Hypothalamus (tissue), 51 donors: ENCODE results near the gene TRIM58.

ENCODE experiments used
- DNase-seq, 51 donors: peaks; one replicate each; lab custom pipeline; 2025; lab: John Stamatoyannopoulos, UW

The TRIM58 gene

GRCh38 chr1:247857069-247857984 is at the start of gene TRIM58:
TSS of gene TRIM58 (plus strand) at chr1:247857187. CDS start at chr1:247857247, 60 bp downstream.
- DNase-seq, result peak in 7 of 51 donors; percentile 10 to 29 (median 20)

- no peak for DNase-seq
Observed at GRCh38 chr1:247812637-247813036, 44.4 kb upstream of the TRIM58 start.

- no peak for DNase-seq
Observed at GRCh38 chr1:247822060-247822459, 34.9 kb upstream of the TRIM58 start.

GRCh38 chr1:247824023-247824422 is 33.0 kb upstream of the TRIM58 start, which contains the start of gene OR14A16:
TSS of gene OR14A16 (minus strand) at chr1:247824119. CDS start at chr1:247815729, 8,390 bp downstream.
- no peak for DNase-seq

- DNase-seq, result no peak
Observed at GRCh38 chr1:247825362-247825761, 31.6 kb upstream of the TRIM58 start.

GRCh38 chr1:247829656-247830055 is 27.3 kb upstream of the TRIM58 start:
- DNase-seq, result no peak

GRCh38 chr1:247833601-247834000 is 23.4 kb upstream of the TRIM58 start:
- no peak for DNase-seq

GRCh38 chr1:247840818-247841217 is 16.2 kb upstream of the TRIM58 start:
- no peak for DNase-seq

- DNase-seq, result no peak
Observed at GRCh38 chr1:247841796-247842195, 15.2 kb upstream of the TRIM58 start, which contains the start of gene OR11L1. TSS of gene OR11L1 (minus strand) at chr1:247841896. CDS start at chr1:247841896, 0 bp downstream.

GRCh38 chr1:247843411-247843810 is 13.6 kb upstream of the TRIM58 start:
- DNase-seq, result no peak

GRCh38 chr1:247845011-247845692 is 11.8 kb upstream of the TRIM58 start:
- no peak for DNase-seq

GRCh38 chr1:247845693-247846017 is 11.3 kb upstream of the TRIM58 start:
- DNase-seq, result no peak

- DNase-seq, result no peak
Observed at GRCh38 chr1:247848346-247848745, 8.6 kb upstream of the TRIM58 start.

GRCh38 chr1:247849616-247850015 is 7.4 kb upstream of the TRIM58 start:
- DNase-seq, result no peak

- no peak for DNase-seq
Observed at GRCh38 chr1:247854899-247855545, 2.0 kb upstream of the TRIM58 start.

GRCh38 chr1:247855911-247856310 is 1.1 kb upstream of the TRIM58 start:
- no peak for DNase-seq

- DNase-seq, result no peak
Observed at GRCh38 chr1:247857985-247858619, 1.1 kb downstream of the TRIM58 start.

GRCh38 chr1:247862756-247863155 is 5.8 kb downstream of the TRIM58 start:
- DNase-seq, result no peak

- DNase-seq, result no peak
Observed at GRCh38 chr1:247864644-247865043, 7.7 kb downstream of the TRIM58 start.

- no peak for DNase-seq
Observed at GRCh38 chr1:247865416-247865815, 8.4 kb downstream of the TRIM58 start.

GRCh38 chr1:247883346-247883745 is 26.4 kb downstream of the TRIM58 start:
- no peak for DNase-seq
